ENCODE data around the gene SMIM9.

DNA sequence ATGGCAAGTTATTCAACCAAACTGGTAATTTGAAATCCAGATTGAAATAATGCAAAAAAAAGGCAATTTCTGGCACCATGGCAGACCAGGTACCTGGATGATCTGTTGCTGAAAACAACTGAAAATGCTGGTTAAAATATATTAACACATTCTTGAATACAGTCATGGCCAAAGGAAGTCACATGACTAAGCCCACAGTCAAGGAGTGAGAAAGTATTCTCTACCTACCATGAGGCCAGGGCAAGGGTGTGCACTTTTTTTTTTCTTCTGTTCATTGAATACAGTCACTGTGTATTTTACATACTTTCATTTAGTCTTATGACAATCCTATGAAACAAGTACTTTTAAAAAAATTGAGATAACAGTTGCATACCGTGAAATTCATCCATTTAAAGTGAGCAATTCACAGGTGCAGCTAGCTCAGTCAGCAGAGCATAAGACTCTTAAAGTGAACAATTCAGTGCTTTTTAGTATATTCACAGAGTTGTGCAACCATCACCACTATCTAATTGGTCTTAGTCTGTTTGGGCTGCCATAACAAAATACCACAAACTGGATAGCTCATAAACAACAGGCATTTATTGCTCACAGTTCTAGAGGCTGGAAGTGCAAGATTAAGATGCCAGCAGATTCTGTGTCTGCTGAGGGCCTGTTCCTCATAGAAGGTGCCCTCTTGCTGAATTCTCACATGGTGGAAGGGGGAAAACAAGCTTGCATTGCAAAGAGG lies 24.4 kb downstream of the SMIM9 start:
- TF ChIP-seq, protein P1, sequence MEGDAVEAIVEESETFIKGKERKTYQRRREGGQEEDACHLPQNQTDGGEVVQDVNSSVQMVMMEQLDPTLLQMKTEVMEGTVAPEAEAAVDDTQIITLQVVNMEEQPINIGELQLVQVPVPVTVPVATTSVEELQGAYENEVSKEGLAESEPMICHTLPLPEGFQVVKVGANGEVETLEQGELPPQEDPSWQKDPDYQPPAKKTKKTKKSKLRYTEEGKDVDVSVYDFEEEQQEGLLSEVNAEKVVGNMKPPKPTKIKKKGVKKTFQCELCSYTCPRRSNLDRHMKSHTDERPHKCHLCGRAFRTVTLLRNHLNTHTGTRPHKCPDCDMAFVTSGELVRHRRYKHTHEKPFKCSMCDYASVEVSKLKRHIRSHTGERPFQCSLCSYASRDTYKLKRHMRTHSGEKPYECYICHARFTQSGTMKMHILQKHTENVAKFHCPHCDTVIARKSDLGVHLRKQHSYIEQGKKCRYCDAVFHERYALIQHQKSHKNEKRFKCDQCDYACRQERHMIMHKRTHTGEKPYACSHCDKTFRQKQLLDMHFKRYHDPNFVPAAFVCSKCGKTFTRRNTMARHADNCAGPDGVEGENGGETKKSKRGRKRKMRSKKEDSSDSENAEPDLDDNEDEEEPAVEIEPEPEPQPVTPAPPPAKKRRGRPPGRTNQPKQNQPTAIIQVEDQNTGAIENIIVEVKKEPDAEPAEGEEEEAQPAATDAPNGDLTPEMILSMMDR (IDR thresholded peaks at IDR 0.05): no peak
- no peak for TF ChIP-seq POLR2A (IDR thresholded peaks at IDR 0.05)

Measured in prostate gland (tissue), 2 donors.